Stimulated activated CD4-positive, alpha-beta T cell treated with anti-CD3 and anti-CD28 coated beads, Interleukin-1b, Interleukin-23, amount 100 ng/mL, for 48 hours (primary cell): ENCODE results near the gene ANKRD42.
"Not testable (repeated sequence)": the region's sequence is repeated elsewhere in the genome, so short reads cannot be mapped to it uniquely, and the experiment has no call there.

Experiments
- DNase-seq: peaks from one replicate; pipeline ENCODE4 v3.0.0-alpha.2; 2020

Gene ANKRD42

GRCh38 chr11:83174008-83174407 lies 19.5 kb upstream of the ANKRD42 start:
- DNase-seq, result no peak

- DNase-seq, result no peak
Measured at GRCh38 chr11:83175815-83176214, 17.7 kb upstream of the ANKRD42 start.

- DNase-seq, result no peak
Measured at GRCh38 chr11:83181815-83182214, 11.7 kb upstream of the ANKRD42 start.

GRCh38 chr11:83185767-83186166 lies 7.7 kb upstream of the ANKRD42 start:
- DNase-seq, result no peak

GRCh38 chr11:83187465-83187864 lies 6.0 kb upstream of the ANKRD42 start:
- no peak for DNase-seq

GRCh38 chr11:83191491-83191890 lies 2.0 kb upstream of the ANKRD42 start:
- DNase-seq, result no peak

GRCh38 chr11:83191986-83192385 lies 1.5 kb upstream of the ANKRD42 start:
- DNase-seq, result no peak

GRCh38 chr11:83192606-83193245 lies 786 bp upstream of the ANKRD42 start:
- DNase-seq, result no peak

GRCh38 chr11:83194281-83195142 lies 1.0 kb downstream of the ANKRD42 start:
- DNase-seq, result peak; percentile 57

- no peak for DNase-seq
Measured at GRCh38 chr11:83195143-83195466, 1.6 kb downstream of the ANKRD42 start.

- DNase-seq, result no peak
Measured at GRCh38 chr11:83195649-83196048, 2.1 kb downstream of the ANKRD42 start.

- no peak for DNase-seq
Measured at GRCh38 chr11:83200035-83200434, 6.5 kb downstream of the ANKRD42 start.

GRCh38 chr11:83205608-83206185 lies 12.2 kb downstream of the ANKRD42 start:
- no peak for DNase-seq

GRCh38 chr11:83206221-83206620 lies 12.7 kb downstream of the ANKRD42 start:
- DNase-seq, result no peak

- DNase-seq, result not testable (repeated sequence)
Measured at GRCh38 chr11:83206771-83207382, 13.4 kb downstream of the ANKRD42 start.

- DNase-seq, result no peak
Measured at GRCh38 chr11:83219095-83219494, 25.6 kb downstream of the ANKRD42 start.

GRCh38 chr11:83220260-83220659 lies 26.7 kb downstream of the ANKRD42 start:
- DNase-seq, result no peak

- DNase-seq, result no peak
Measured at GRCh38 chr11:83221694-83222093, 28.2 kb downstream of the ANKRD42 start.

GRCh38 chr11:83222499-83222898 lies 29.0 kb downstream of the ANKRD42 start:
- no peak for DNase-seq

- no peak for DNase-seq
Measured at GRCh38 chr11:83223457-83223856, 29.9 kb downstream of the ANKRD42 start.

GRCh38 chr11:83235825-83236224 lies 42.3 kb downstream of the ANKRD42 start:
- DNase-seq, result no peak

GRCh38 chr11:83238111-83238510 lies 44.6 kb downstream of the ANKRD42 start:
- no peak for DNase-seq

GRCh38 chr11:83241291-83241946 lies 47.9 kb downstream of the ANKRD42 start:
- no peak for DNase-seq
